GM12878 (cell line): Measurements from ENCODE around the gene FRYL. TPM values are rescaled to one million over a fixed set of nuclear protein-coding genes. Genes with fewer than 3 reads are reported as not detected.
"Not testable (repeated sequence)": the region's sequence is repeated elsewhere in the genome, so short reads cannot be mapped to it uniquely, and the experiment has no call there.

Source experiments
- ATAC-seq: fragments of 200-7000 bp; cut with Tn5 transposase; 3 replicates; pipeline ENCODE4 v1.9.1; 2020; ENCODE audit warnings: mild to moderate bottlenecking, moderate library complexity
- BruUV-seq: library from RNA; stranded (reverse); fragments of 400-500 nt; replicated peaks from 2 replicates; lab custom pipeline; 2021; lab: Mats Ljungman, UMichigan
- CTCF ChIA-PET: fragments of 300-600 bp; sonication (Branson Sonifier 250); formaldehyde crosslinking; extraction: SDS; loops from one replicate; lab custom pipeline; 2021; ENCODE audit warnings: inconsistent platforms; lab: Yijun Ruan, JAX
- POLR2A ChIA-PET: fragments of 350-600 bp; formaldehyde crosslinking; extraction: SDS; loops from one replicate; lab custom pipeline; 2021; ENCODE audit warnings: inconsistent platforms; lab: Charles Lee
- RAD21 ChIA-PET: fragments of 300-600 bp; sonication (Branson Sonifier 250); formaldehyde crosslinking; loops from one replicate; lab custom pipeline; 2023; ENCODE audit warnings: antibody characterized with exemption; ENCODE audit not compliant: unreplicated experiment; lab: Charles Lee
- SMC1A ChIA-PET: fragments of 300-600 bp; sonication (Branson Sonifier 250); formaldehyde crosslinking; loops from one replicate; lab custom pipeline; 2023; ENCODE audit not compliant: unreplicated experiment, uncharacterized antibody; lab: Charles Lee
- DNase-seq: peaks from one replicate; pipeline ENCODE4 v3.0.0-alpha.2; 2011; ENCODE audit warnings: low read depth, low spot score
- FAIRE-seq: peaks from 3 replicates; lab custom pipeline; 2011; peaks lifted over from hg19 to GRCh38; lab: Jason Lieb, UNC
- H2AFZ ChIP-seq: 2 replicates; pipeline ENCODE4 v1.6.0; 2011; ENCODE audit warnings: low read depth, low read length, control low read depth; ENCODE audit not compliant: control insufficient read depth
- H3K27ac ChIP-seq: 2 replicates; pipeline ENCODE4 v1.5.1; 2011; ENCODE audit warnings: control low read depth; ENCODE audit not compliant: control insufficient read depth, insufficient read depth
- H3K27me3 ChIP-seq, 2 experiments: replicated peaks in 1 of 2; 2 replicates each; pipeline versions ENCODE4 v1.6.0 to v1.6.1; 2011; ENCODE audit warnings: low read length in 1 of 2; ENCODE audit not compliant: control insufficient read depth in 2 of 2, insufficient read depth in 2 of 2
- H3K36me3 ChIP-seq, 2 experiments: 2 replicates each; pipeline ENCODE4 v1.5.1; 2011; ENCODE audit warnings: low read length in 1 of 2; ENCODE audit not compliant: control insufficient read depth in 2 of 2, insufficient read depth in 2 of 2
- H3K4me1 ChIP-seq: 2 replicates; pipeline ENCODE4 v1.6.1; 2011; ENCODE audit warnings: mild to moderate bottlenecking, low read length, moderate library complexity, mixed read lengths; ENCODE audit not compliant: control insufficient read depth, insufficient read depth
- H3K4me2 ChIP-seq: 2 replicates; pipeline ENCODE4 v1.6.0; 2011; ENCODE audit warnings: control low read depth; ENCODE audit not compliant: control insufficient read depth, insufficient read depth
- H3K4me3 ChIP-seq: fragments of 200-600 bp; sonication (generic); 2 replicates; pipeline ENCODE4 v1.5.1; 2016
- H3K79me2 ChIP-seq: 2 replicates; pipeline ENCODE4 v1.6.0; 2011; ENCODE audit warnings: low read length; ENCODE audit not compliant: control insufficient read depth, insufficient read depth
- H3K9ac ChIP-seq: 2 replicates; pipeline ENCODE4 v1.8.0; 2011; ENCODE audit warnings: low read length, control low read depth, mixed read lengths; ENCODE audit not compliant: control insufficient read depth, insufficient read depth
- H3K9me3 ChIP-seq: replicated peaks from 3 replicates; pipeline ENCODE4 v1.5.1; 2011; ENCODE audit warnings: mild to moderate bottlenecking, low read length; ENCODE audit not compliant: control insufficient read depth, insufficient read depth
- H4K20me1 ChIP-seq: 2 replicates; pipeline ENCODE4 v1.6.0; 2011; ENCODE audit not compliant: control insufficient read depth, insufficient read depth
- NR2F1 ChIP-seq: fragments of 450-650 bp; conservative IDR thresholded peaks from 2 replicates; pipeline ENCODE4 v1.6.1; 2017; ENCODE audit warnings: mild to moderate bottlenecking
- WGBS: methylation state at CpG from one replicate; pipeline ENCODE4 v1.1.6; 2016; ENCODE audit warnings: low lambda C conversion rate; ENCODE audit not compliant: insufficient replicate concordance, insufficient coverage; ENCODE audit errors: missing lambda C conversion rate; 5-methylcytosine and 5-hydroxymethylcytosine counted together
- in situ Hi-C: fragments of 300-500 bp; cut with MboI; formaldehyde crosslinking; loops from 9 replicates; pipeline ENCODE4 v1.14.3; 2018; ENCODE audit warnings: mixed read lengths
- intact Hi-C: fragments of 100-400 bp; cut with micrococcal nuclease; formaldehyde crosslinking; loops from one replicate; pipeline ENCODE4 v1.14.2; 2022; ENCODE audit not compliant: unreplicated experiment
- polyA plus RNA-seq, 11 experiments: library from polyadenylated mRNA; depleted of rRNA in 4 of 11; unstranded in 6 of 11; stranded (reverse) in 5 of 11; fragments of >200 nt; fragmentation: Nextera tagmentation in 4 of 11; fragmentation: Illumina TruSeq in 1 of 11; extraction: Ambion mirVana in 4 of 11; extraction: Trizol in 1 of 11; gene quantifications; 1 replicate in 1 of 11; 2 replicates in 10 of 11; pipeline versions ENCODE4 v1.2.1 to v1.2.3, GENCODE V29; 2011 to 2016; ENCODE audit warnings: inconsistent platforms in 2 of 11, missing spikeins in 2 of 11, low read depth in 1 of 11
- total RNA-seq, 4 experiments: library from RNA; depleted of rRNA in 3 of 4; stranded (reverse); fragments of >200 nt in 3 of 4; fragmentation: Illumina TruSeq in 1 of 4; extraction: Trizol in 1 of 4; gene quantifications; 2 replicates each; pipeline versions ENCODE4 v1.2.1 to v1.2.3, GENCODE V29; 2013 to 2021
- TF ChIP-seq, protein P1 (sequence below): IDR thresholded peaks from 2 replicates; pipeline ENCODE4 v1.6.1; 2012; ENCODE audit warnings: low read depth, low read length, improper control_type of control experiment
- TF ChIP-seq, protein P2 (sequence below): IDR thresholded peaks from 2 replicates; pipeline ENCODE4 v1.6.1; 2011; ENCODE audit warnings: low read depth, mild to moderate bottlenecking, low read length, moderate library complexity, borderline replicate concordance; ENCODE audit errors: extremely low read depth
- TF ChIP-seq, protein P3 (sequence below), 3 experiments: IDR thresholded peaks in 2 of 3; conservative IDR thresholded peaks in 1 of 3; 2 replicates each; pipeline ENCODE4 v1.5.1; 2011; ENCODE audit warnings: low read depth in 3 of 3, low read length in 3 of 3, mild to moderate bottlenecking in 3 of 3, control low read depth in 2 of 3, moderate library complexity in 2 of 3, inconsistent platforms in 1 of 3, mixed read lengths in 1 of 3; ENCODE audit not compliant: control insufficient read depth in 2 of 3, insufficient read depth in 1 of 3; ENCODE audit errors: extremely low read depth in 1 of 3

The FRYL gene
- total and polyA plus RNA-seq, 10 of the 15 experiments (the other 5 are each of a cell fraction or from before 2014, with no cell fraction given): 10.3 to 50.6 (median 28.7) TPM

DNA sequence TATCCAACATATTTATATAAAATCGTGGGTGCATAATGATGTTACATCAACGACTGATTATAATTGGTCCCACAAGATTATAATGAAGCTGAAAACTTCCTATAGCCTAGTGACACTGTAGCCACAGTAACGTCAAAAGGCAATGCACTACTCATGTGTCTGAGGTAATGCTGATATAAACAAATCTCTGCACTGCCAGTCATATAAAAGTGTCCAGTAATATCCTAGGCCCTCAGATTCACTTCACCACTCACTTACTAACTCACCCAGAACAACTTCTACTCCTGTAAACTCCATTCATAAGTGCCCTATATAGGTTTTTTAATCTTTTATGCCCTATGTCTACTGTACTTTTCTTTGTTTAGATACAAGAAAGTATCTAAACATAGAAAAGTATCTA lies 18.8 kb downstream of the FRYL start (continued):
- TF ChIP-seq, protein P1, sequence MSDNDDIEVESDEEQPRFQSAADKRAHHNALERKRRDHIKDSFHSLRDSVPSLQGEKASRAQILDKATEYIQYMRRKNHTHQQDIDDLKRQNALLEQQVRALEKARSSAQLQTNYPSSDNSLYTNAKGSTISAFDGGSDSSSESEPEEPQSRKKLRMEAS: no peak
- TF ChIP-seq, protein P2, sequence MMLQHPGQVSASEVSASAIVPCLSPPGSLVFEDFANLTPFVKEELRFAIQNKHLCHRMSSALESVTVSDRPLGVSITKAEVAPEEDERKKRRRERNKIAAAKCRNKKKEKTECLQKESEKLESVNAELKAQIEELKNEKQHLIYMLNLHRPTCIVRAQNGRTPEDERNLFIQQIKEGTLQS: no peak
- TF ChIP-seq, protein P3, sequence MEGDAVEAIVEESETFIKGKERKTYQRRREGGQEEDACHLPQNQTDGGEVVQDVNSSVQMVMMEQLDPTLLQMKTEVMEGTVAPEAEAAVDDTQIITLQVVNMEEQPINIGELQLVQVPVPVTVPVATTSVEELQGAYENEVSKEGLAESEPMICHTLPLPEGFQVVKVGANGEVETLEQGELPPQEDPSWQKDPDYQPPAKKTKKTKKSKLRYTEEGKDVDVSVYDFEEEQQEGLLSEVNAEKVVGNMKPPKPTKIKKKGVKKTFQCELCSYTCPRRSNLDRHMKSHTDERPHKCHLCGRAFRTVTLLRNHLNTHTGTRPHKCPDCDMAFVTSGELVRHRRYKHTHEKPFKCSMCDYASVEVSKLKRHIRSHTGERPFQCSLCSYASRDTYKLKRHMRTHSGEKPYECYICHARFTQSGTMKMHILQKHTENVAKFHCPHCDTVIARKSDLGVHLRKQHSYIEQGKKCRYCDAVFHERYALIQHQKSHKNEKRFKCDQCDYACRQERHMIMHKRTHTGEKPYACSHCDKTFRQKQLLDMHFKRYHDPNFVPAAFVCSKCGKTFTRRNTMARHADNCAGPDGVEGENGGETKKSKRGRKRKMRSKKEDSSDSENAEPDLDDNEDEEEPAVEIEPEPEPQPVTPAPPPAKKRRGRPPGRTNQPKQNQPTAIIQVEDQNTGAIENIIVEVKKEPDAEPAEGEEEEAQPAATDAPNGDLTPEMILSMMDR (IDR thresholded peaks at IDR 0.05 in 2 of 3, conservative IDR thresholded peaks at IDR 0.05 in 1 of 3; ENCODE audit: control insufficient read depth in 2 of 3, extremely low read depth in 1 of 3, insufficient read depth in 1 of 3, low read depth in 3 of 3, low read length in 3 of 3): no peak
- TF ChIP-seq NR2F1: no peak

DNA sequence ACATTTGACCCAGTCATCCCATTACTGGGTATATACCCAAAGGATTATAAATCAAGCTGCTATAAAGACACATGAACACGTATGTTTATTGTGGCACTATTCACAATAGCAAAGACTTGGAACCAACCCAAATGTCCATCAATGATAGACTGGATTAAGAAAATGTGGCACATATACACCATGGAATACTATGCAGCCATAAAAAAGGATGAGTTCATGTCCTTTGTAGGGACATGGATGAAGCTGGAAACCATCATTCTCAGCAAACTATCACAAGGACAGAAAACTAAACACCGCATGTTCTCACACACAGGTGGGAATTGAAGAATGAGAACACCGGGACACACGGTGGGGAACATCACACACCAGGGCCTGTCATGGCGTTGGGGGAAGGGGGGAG lies 21.4 kb downstream of the FRYL start:
- H3K36me3 ChIP-seq, H3K9me3 ChIP-seq, SMC1A ChIA-PET, in situ Hi-C loops, H3K27me3 ChIP-seq, FAIRE-seq, H3K4me2 ChIP-seq, DNase-seq, H4K20me1 ChIP-seq, intact Hi-C loops, POLR2A ChIA-PET, RAD21 ChIA-PET, H2AFZ ChIP-seq, ATAC-seq, BruUV-seq, H3K27ac ChIP-seq, H3K4me1 ChIP-seq, H3K9ac ChIP-seq, CTCF ChIA-PET, H3K4me3 ChIP-seq: not testable (repeated sequence)
- WGBS: 98% methylated on average over 5 of the region's 5 CpGs
- peaks cover 45% of the 10 kb centered on the region for H3K79me2 ChIP-seq
